HCT116 (cell line): ENCODE results near the gene WDR43. TPM values are rescaled to one million over a fixed set of nuclear protein-coding genes. Genes with fewer than 3 reads are reported as not detected.
A peak's percentile ranks its signal among the peaks of the same experiment; 100 is the strongest.

Source experiments
- ATAC-seq: fragments of 200-7000 bp; cut with Tn5 transposase; 2 replicates; pipeline ENCODE4 v1.9.1; 2020; ENCODE audit warnings: mild to moderate bottlenecking, moderate library complexity
- BruUV-seq: library from RNA; stranded (reverse); fragments of 400-500 nt; replicated peaks from 2 replicates; lab custom pipeline; 2021; lab: Mats Ljungman, UMichigan
- CTCF ChIA-PET: fragments of 300-600 bp; sonication (Branson Sonifier 250); formaldehyde crosslinking; loops from one replicate; lab custom pipeline; 2021; ENCODE audit warnings: antibody characterized with exemption; lab: Charles Lee
- POLR2A ChIA-PET: fragments of 300-600, 350-600 bp; sonication (Branson Sonifier 250); formaldehyde crosslinking; loops from one replicate; lab custom pipeline; 2021; ENCODE audit warnings: antibody characterized with exemption; lab: Charles Lee
- RAD21 ChIA-PET, 2 experiments: fragments of 300-600 bp; sonication (Branson Sonifier 250); formaldehyde crosslinking; loops; one replicate each; lab custom pipeline; 2023; ENCODE audit warnings: low total read pairs in 2 of 2; ENCODE audit not compliant: uncharacterized antibody in 2 of 2, unreplicated experiment in 2 of 2, low non-redundant PET in 1 of 2; lab: Charles Lee
- DNase-seq: peaks from one replicate; pipeline ENCODE4 v3.0.0-alpha.2; 2010; ENCODE audit warnings: low read depth, low spot score
- H2AFZ ChIP-seq: fragments of 200-600 bp; shearing (Covaris generic), sonication (generic); 2 replicates; pipeline ENCODE4 v1.6.1; 2017; ENCODE audit warnings: low read depth, mixed run types, mixed read lengths, antibody characterized with exemption, low read length; ENCODE audit not compliant: poor library complexity, severe bottlenecking
- H3K27ac ChIP-seq: 2 replicates; pipeline ENCODE4 v1.5.1; 2012; ENCODE audit warnings: low read depth, low read length
- H3K27me3 ChIP-seq: fragments of 200-600 bp; sonication (generic); 2 replicates; pipeline ENCODE4 v1.6.1; 2016; ENCODE audit warnings: mixed run types, low read length, mixed read lengths; ENCODE audit not compliant: insufficient read depth
- H3K36me3 ChIP-seq, 2 experiments: fragments of 200-500 bp in 1 of 2; fragments of 200-600 bp in 1 of 2; sonication (Bioruptor generic) in 1 of 2; sonication (generic) in 1 of 2; 2 replicates each; pipeline versions ENCODE4 v1.5.1 to v1.6.1; 2014 to 2016; ENCODE audit warnings: low read length in 2 of 2, inconsistent platforms in 1 of 2, mixed read lengths in 1 of 2, mixed run types in 1 of 2; ENCODE audit not compliant: insufficient read depth in 2 of 2, control insufficient read depth in 1 of 2
- H3K4me1 ChIP-seq, 2 experiments: fragments of 200-600 bp in 1 of 2; sonication (generic) in 1 of 2; 2 replicates each; pipeline versions ENCODE4 v1.5.1 to v1.6.1; 2012 to 2017; ENCODE audit warnings: low read length in 2 of 2, inconsistent platforms in 1 of 2, mild to moderate bottlenecking in 1 of 2, mixed read lengths in 1 of 2, mixed run types in 1 of 2, moderate library complexity in 1 of 2; ENCODE audit not compliant: insufficient read depth in 2 of 2, control insufficient read depth in 1 of 2
- H3K4me2 ChIP-seq: fragments of 200-600 bp; sonication (generic); 2 replicates; pipeline ENCODE4 v1.6.1; 2017; ENCODE audit warnings: mixed run types, low read length, mixed read lengths
- H3K4me3 ChIP-seq, 2 experiments: fragments of 200-600 bp in 1 of 2; sonication (generic) in 1 of 2; replicated peaks in 1 of 2; 2 replicates each; pipeline ENCODE4 v1.5.1; 2011 to 2016; ENCODE audit warnings: low read length in 2 of 2, control low read depth in 1 of 2, low read depth in 1 of 2, mild to moderate bottlenecking in 1 of 2, mixed read lengths in 1 of 2, mixed run types in 1 of 2
- H3K79me2 ChIP-seq: fragments of 200-600 bp; sonication (generic); 2 replicates; pipeline ENCODE4 v1.6.1; 2017; ENCODE audit warnings: mild to moderate bottlenecking, mixed run types, low read length, moderate library complexity, mixed read lengths; ENCODE audit not compliant: insufficient read depth
- H3K9ac ChIP-seq: fragments of 200-600 bp; sonication (generic); 2 replicates; pipeline ENCODE4 v1.6.1; 2016; ENCODE audit warnings: low read length, mixed read lengths
- H3K9me2 ChIP-seq: fragments of 200-600 bp; sonication (generic), shearing (Covaris generic); 2 replicates; pipeline ENCODE4 v1.6.1; 2017; ENCODE audit warnings: mixed run types, mild to moderate bottlenecking, moderate library complexity; ENCODE audit not compliant: insufficient read depth
- H3K9me3 ChIP-seq, 2 experiments: fragments of 200-500 bp in 1 of 2; fragments of 200-600 bp in 1 of 2; sonication (Bioruptor generic) in 1 of 2; sonication (generic) in 1 of 2; 2 replicates each; pipeline ENCODE4 v1.6.1; 2014 to 2017; ENCODE audit warnings: low read length in 2 of 2, mixed read lengths in 2 of 2, inconsistent platforms in 1 of 2, low read depth in 1 of 2, mild to moderate bottlenecking in 1 of 2, mixed run types in 1 of 2, moderate library complexity in 1 of 2; ENCODE audit not compliant: control insufficient read depth in 1 of 2, insufficient read depth in 1 of 2
- H4K20me1 ChIP-seq: fragments of 200-600 bp; sonication (generic), shearing (Covaris generic); 2 replicates; pipeline ENCODE4 v1.6.1; 2017; ENCODE audit warnings: mixed run types, mild to moderate bottlenecking, moderate library complexity; ENCODE audit not compliant: insufficient read depth
- ATF3 ChIP-seq: IDR thresholded peaks from 2 replicates; pipeline ENCODE4 v1.6.1; 2012
- CBX3 ChIP-seq: IDR thresholded peaks from 2 replicates; pipeline ENCODE4 v1.6.1; 2012; ENCODE audit warnings: low read depth
- CEBPB ChIP-seq: IDR thresholded peaks from 2 replicates; pipeline ENCODE4 v1.6.1; 2012; ENCODE audit warnings: low read depth
- CTCF ChIP-seq, 3 experiments: fragments of 200-600 bp in 1 of 3; sonication (generic) in 1 of 3; IDR thresholded peaks in 2 of 3; conservative IDR thresholded peaks in 1 of 3; 2 replicates each; pipeline ENCODE4 v1.5.1; 2012 to 2017; ENCODE audit warnings: low read depth in 2 of 3, low read length in 2 of 3, antibody characterized with exemption in 1 of 3, borderline replicate concordance in 1 of 3, control low read depth in 1 of 3, mild to moderate bottlenecking in 1 of 3, mixed read lengths in 1 of 3, mixed run types in 1 of 3, moderate library complexity in 1 of 3; ENCODE audit not compliant: insufficient read depth in 1 of 3
- EGR1 ChIP-seq: IDR thresholded peaks from 2 replicates; pipeline ENCODE4 v1.6.1; 2012; ENCODE audit warnings: low read depth
- ELF1 ChIP-seq: IDR thresholded peaks from 2 replicates; pipeline ENCODE4 v1.6.1; 2012; ENCODE audit warnings: low read depth, borderline replicate concordance
- EZH2 ChIP-seq: fragments of 200-600 bp; sonication (generic); IDR thresholded peaks from 2 replicates; pipeline ENCODE4 v1.6.1; 2017; ENCODE audit warnings: antibody characterized with exemption, mixed run types
- FOSL1 ChIP-seq: IDR thresholded peaks from 2 replicates; pipeline ENCODE4 v1.6.1; 2012; ENCODE audit warnings: low read depth
- JUND ChIP-seq: IDR thresholded peaks from 2 replicates; pipeline ENCODE4 v1.6.1; 2012
- POLR2A ChIP-seq: IDR thresholded peaks from 2 replicates; pipeline ENCODE4 v1.7.0; 2011; ENCODE audit warnings: borderline replicate concordance; ENCODE audit not compliant: insufficient read depth, insufficient read length; ENCODE audit errors: extremely low read depth
- POLR2AphosphoS5 ChIP-seq: IDR thresholded peaks from 2 replicates; pipeline ENCODE4 v1.6.1; 2011; ENCODE audit warnings: mild to moderate bottlenecking, low read depth, low read length, moderate library complexity
- RAD21 ChIP-seq: IDR thresholded peaks from 2 replicates; pipeline ENCODE4 v1.6.1; 2012; ENCODE audit warnings: low read depth, mild to moderate bottlenecking
- REST ChIP-seq: IDR thresholded peaks from 2 replicates; pipeline ENCODE4 v1.6.1; 2012; ENCODE audit warnings: low read depth
- SIN3A ChIP-seq: IDR thresholded peaks from 2 replicates; pipeline ENCODE4 v1.6.1; 2012; ENCODE audit warnings: low read depth
- SP1 ChIP-seq: IDR thresholded peaks from 2 replicates; pipeline ENCODE4 v1.6.1; 2012; ENCODE audit warnings: low read depth
- SRF ChIP-seq: IDR thresholded peaks from 2 replicates; pipeline ENCODE4 v1.6.1; 2012; ENCODE audit warnings: low read depth
- TCF7L2 ChIP-seq: IDR thresholded peaks from 2 replicates; pipeline ENCODE4 v1.7.0; 2011; ENCODE audit warnings: borderline replicate concordance, inconsistent platforms; ENCODE audit not compliant: insufficient read depth, insufficient read length; ENCODE audit errors: extremely low read depth
- YY1 ChIP-seq: IDR thresholded peaks from 2 replicates; pipeline ENCODE4 v1.6.1; 2011; ENCODE audit warnings: low read length, low read depth, moderate library complexity, mild to moderate bottlenecking; ENCODE audit not compliant: insufficient replicate concordance; ENCODE audit errors: extremely low read depth
- ZFX ChIP-seq: fragments of 450-650 bp; IDR thresholded peaks from 2 replicates; pipeline ENCODE4 v1.6.1; 2017
- ZNF274 ChIP-seq: fragments of 200-500 bp; sonication (Bioruptor generic); IDR thresholded peaks from 2 replicates; pipeline ENCODE4 v1.6.1; 2014; ENCODE audit warnings: mild to moderate bottlenecking, low read depth, low read length, inconsistent platforms
- intact Hi-C: fragments of 100-400 bp; cut with micrococcal nuclease; formaldehyde crosslinking; loops from 2 replicates; pipeline ENCODE4 v1.10.0; 2022
- total RNA-seq: library from RNA; stranded (reverse); gene quantifications from one replicate; pipeline ENCODE4 v1.2.1, GENCODE V29; 2021; ENCODE audit not compliant: unreplicated experiment
- TF ChIP-seq, protein P1 (sequence below): IDR thresholded peaks from 2 replicates; pipeline ENCODE4 v1.6.1; 2011; ENCODE audit warnings: mild to moderate bottlenecking, low read length, moderate library complexity; ENCODE audit not compliant: insufficient replicate concordance; ENCODE audit errors: extremely low read depth
- TF ChIP-seq, protein P2 (sequence below): IDR thresholded peaks from 2 replicates; pipeline ENCODE4 v1.6.1; 2012

The WDR43 gene
- total RNA-seq, 1 experiment from 2014 or later, result 119 TPM

DNA sequence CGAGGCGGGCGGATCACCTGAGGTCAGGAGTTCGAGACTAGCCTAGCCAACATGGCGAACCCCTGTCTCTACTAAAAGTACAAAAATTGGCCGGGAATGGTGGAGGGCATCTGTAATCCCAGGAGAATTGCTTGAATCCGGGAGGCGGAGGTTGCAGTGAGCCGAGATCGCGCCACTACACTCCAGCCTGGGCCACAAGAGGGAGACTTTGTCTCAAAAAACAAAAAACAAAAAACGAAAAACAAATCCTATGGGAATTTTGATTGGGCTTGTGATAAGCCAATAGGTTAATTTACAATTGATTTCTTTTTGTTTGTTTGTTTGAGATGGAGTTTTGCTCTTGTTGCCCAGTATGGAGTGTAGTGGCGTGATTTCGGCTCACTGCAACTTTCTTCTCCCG, 62.4 kb downstream of the WDR43 start:
- Histone ChIP-seq H3K27ac (no peak overlapping the region), H4K20me1 (no peaks in the 10 kb centered on the region), H3K79me2 (no peaks in the 10 kb centered on the region), H3K4me3 (peak overlapping the region in 1 of 2 experiments; percentile 42; a peak in 2 of 4 replicates), H3K27me3 (no peaks in the 10 kb centered on the region), H3K36me3 (no peaks in the 10 kb centered on the region), H3K4me2 (peak overlapping the region; percentile 71), H3K9me3 (no peaks in the 10 kb centered on the region), H3K4me1 (peaks cover 3 to 10% of the 10 kb centered on the region in 2 experiments; a peak in 2 of 4 replicates), H3K9ac (no peak overlapping the region), H3K9me2 (no peaks in the 10 kb centered on the region), H2AFZ (no peak overlapping the region)
- intact Hi-C loops, result loop anchor here (5.0 to 10.0 kb wide), 4 partner anchors 348 to 885 kb away; no protein-coding TSS in a partner anchor
- ChIA-PET CTCF (no interaction called here), POLR2A (no interaction called here), RAD21 (no interaction called here)
- no TSS peak for BruUV-seq
- ATAC-seq (peak; percentile 63), DNase-seq (peak; percentile 44)
- TF ChIP-seq EZH2, result no peak
- TF ChIP-seq CTCF (IDR thresholded peaks at IDR 0.05 in 2 of 3, conservative IDR thresholded peaks at IDR 0.05 in 1 of 3; ENCODE audit: borderline replicate concordance in 1 of 3, insufficient read depth in 1 of 3, low read depth in 2 of 3, low read length in 2 of 3), result peak; percentile 50 to 67 (median 63); a peak in 5 of 6 replicates
- TF ChIP-seq CBX3, result no peak
- no peak for TF ChIP-seq FOSL1
- no peak for TF ChIP-seq TCF7L2
- peak; percentile 26 for TF ChIP-seq YY1
- TF ChIP-seq, protein P1, sequence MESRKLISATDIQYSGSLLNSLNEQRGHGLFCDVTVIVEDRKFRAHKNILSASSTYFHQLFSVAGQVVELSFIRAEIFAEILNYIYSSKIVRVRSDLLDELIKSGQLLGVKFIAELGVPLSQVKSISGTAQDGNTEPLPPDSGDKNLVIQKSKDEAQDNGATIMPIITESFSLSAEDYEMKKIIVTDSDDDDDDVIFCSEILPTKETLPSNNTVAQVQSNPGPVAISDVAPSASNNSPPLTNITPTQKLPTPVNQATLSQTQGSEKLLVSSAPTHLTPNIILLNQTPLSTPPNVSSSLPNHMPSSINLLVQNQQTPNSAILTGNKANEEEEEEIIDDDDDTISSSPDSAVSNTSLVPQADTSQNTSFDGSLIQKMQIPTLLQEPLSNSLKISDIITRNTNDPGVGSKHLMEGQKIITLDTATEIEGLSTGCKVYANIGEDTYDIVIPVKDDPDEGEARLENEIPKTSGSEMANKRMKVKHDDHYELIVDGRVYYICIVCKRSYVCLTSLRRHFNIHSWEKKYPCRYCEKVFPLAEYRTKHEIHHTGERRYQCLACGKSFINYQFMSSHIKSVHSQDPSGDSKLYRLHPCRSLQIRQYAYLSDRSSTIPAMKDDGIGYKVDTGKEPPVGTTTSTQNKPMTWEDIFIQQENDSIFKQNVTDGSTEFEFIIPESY, result no peak
- no peak for TF ChIP-seq JUND
- no peak for TF ChIP-seq POLR2AphosphoS5
- no peak for TF ChIP-seq EGR1
- no peak for TF ChIP-seq REST
- no peak for TF ChIP-seq POLR2A
- TF ChIP-seq CEBPB, result no peak
- TF ChIP-seq, protein P2, sequence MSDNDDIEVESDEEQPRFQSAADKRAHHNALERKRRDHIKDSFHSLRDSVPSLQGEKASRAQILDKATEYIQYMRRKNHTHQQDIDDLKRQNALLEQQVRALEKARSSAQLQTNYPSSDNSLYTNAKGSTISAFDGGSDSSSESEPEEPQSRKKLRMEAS, result no peak
- no peak for TF ChIP-seq ZNF274
- TF ChIP-seq SRF, result no peak
- TF ChIP-seq ATF3, result no peak
- TF ChIP-seq ELF1, result no peak
- TF ChIP-seq RAD21, result peak; percentile 73
- no peak for TF ChIP-seq ZFX
- no peak for TF ChIP-seq SP1
- no peak for TF ChIP-seq SIN3A
